ENCODE data around the gene ABLIM1.

Gene ABLIM1

GRCh38 chr10:114665873-114666272 lies 7.8 kb upstream of the ABLIM1 start:
- H3K36me3 ChIP-seq (ENCODE audit: insufficient read depth, low read length) = no peaks in the 10 kb centered on the region
- no peaks in the 10 kb centered on the region for H3K9me3 ChIP-seq (ENCODE audit: control insufficient read depth, insufficient read depth, low read length)
- peaks cover 17% of the 10 kb centered on the region; the same call in 1 of the 2 replicates for H3K4me1 ChIP-seq (ENCODE audit: insufficient read depth, low read length)
- H3K9ac ChIP-seq (ENCODE audit: low read depth, low read length) = no peak overlapping the region

- H3K9ac ChIP-seq (ENCODE audit: low read depth, low read length) = no peak overlapping the region
- no peaks in the 10 kb centered on the region for H3K9me3 ChIP-seq (ENCODE audit: control insufficient read depth, insufficient read depth, low read length)
- H3K36me3 ChIP-seq (ENCODE audit: insufficient read depth, low read length) = no peaks in the 10 kb centered on the region
- peaks cover 17% of the 10 kb centered on the region; the same call in 1 of the 2 replicates for H3K4me1 ChIP-seq (ENCODE audit: insufficient read depth, low read length)
These were observed 7.3 kb upstream of the ABLIM1 start for GRCh38 chr10:114665406-114665805.

GRCh38 chr10:114664127-114664526 lies 6.1 kb upstream of the ABLIM1 start:
- Histone ChIP-seq H3K9ac (ENCODE audit: low read depth, low read length) (no peak overlapping the region), H3K36me3 (ENCODE audit: insufficient read depth, low read length) (no peaks in the 10 kb centered on the region), H3K4me1 (ENCODE audit: insufficient read depth, low read length) (peaks cover 17% of the 10 kb centered on the region; the same call in 1 of the 2 replicates), H3K9me3 (ENCODE audit: control insufficient read depth, insufficient read depth, low read length) (no peaks in the 10 kb centered on the region)

- no peak overlapping the region for H3K9ac ChIP-seq (ENCODE audit: low read depth, low read length)
- H3K36me3 ChIP-seq (ENCODE audit: insufficient read depth, low read length) = no peaks in the 10 kb centered on the region
- H3K4me1 ChIP-seq (ENCODE audit: insufficient read depth, low read length) = peaks cover 17% of the 10 kb centered on the region; the same call in 1 of the 2 replicates
- H3K9me3 ChIP-seq (ENCODE audit: control insufficient read depth, insufficient read depth, low read length) = no peaks in the 10 kb centered on the region
These were observed 5.6 kb upstream of the ABLIM1 start for GRCh38 chr10:114663626-114664025.

- Histone ChIP-seq H3K36me3 (ENCODE audit: insufficient read depth, low read length) (no peaks in the 10 kb centered on the region), H3K9me3 (ENCODE audit: control insufficient read depth, insufficient read depth, low read length) (no peaks in the 10 kb centered on the region), H3K9ac (ENCODE audit: low read depth, low read length) (no peak overlapping the region), H3K4me1 (ENCODE audit: insufficient read depth, low read length) (peaks cover 17% of the 10 kb centered on the region; the same call in 1 of the 2 replicates)
These were observed 4.7 kb upstream of the ABLIM1 start for GRCh38 chr10:114662646-114663217.

GRCh38 chr10:114661212-114661880 lies 3.3 kb upstream of the ABLIM1 start:
- H3K36me3 ChIP-seq (ENCODE audit: insufficient read depth, low read length) = no peaks in the 10 kb centered on the region
- H3K4me1 ChIP-seq (ENCODE audit: insufficient read depth, low read length) = peaks cover 17% of the 10 kb centered on the region; the same call in 1 of the 2 replicates
- no peak overlapping the region for H3K9ac ChIP-seq (ENCODE audit: low read depth, low read length)
- no peaks in the 10 kb centered on the region for H3K9me3 ChIP-seq (ENCODE audit: control insufficient read depth, insufficient read depth, low read length)

- Histone ChIP-seq H3K9me3 (ENCODE audit: control insufficient read depth, insufficient read depth, low read length) (no peaks in the 10 kb centered on the region), H3K36me3 (ENCODE audit: insufficient read depth, low read length) (no peaks in the 10 kb centered on the region), H3K9ac (ENCODE audit: low read depth, low read length) (no peak overlapping the region), H3K4me1 (ENCODE audit: insufficient read depth, low read length) (no peaks in the 10 kb centered on the region; the same call in 1 of the 2 replicates)
These were observed 2.4 kb downstream of the ABLIM1 start for GRCh38 chr10:114655671-114656070.

GRCh38 chr10:114654822-114655575 lies 3.1 kb downstream of the ABLIM1 start:
- Histone ChIP-seq H3K36me3 (ENCODE audit: insufficient read depth, low read length) (no peaks in the 10 kb centered on the region), H3K9me3 (ENCODE audit: control insufficient read depth, insufficient read depth, low read length) (no peaks in the 10 kb centered on the region), H3K9ac (ENCODE audit: low read depth, low read length) (no peak overlapping the region), H3K4me1 (ENCODE audit: insufficient read depth, low read length) (no peaks in the 10 kb centered on the region; the same call in 1 of the 2 replicates)

- H3K9ac ChIP-seq (ENCODE audit: low read depth, low read length) = no peak overlapping the region
- H3K9me3 ChIP-seq (ENCODE audit: control insufficient read depth, insufficient read depth, low read length) = no peaks in the 10 kb centered on the region
- H3K4me1 ChIP-seq (ENCODE audit: insufficient read depth, low read length) = no peaks in the 10 kb centered on the region
- H3K36me3 ChIP-seq (ENCODE audit: insufficient read depth, low read length) = no peaks in the 10 kb centered on the region
These were observed 4.1 kb downstream of the ABLIM1 start for GRCh38 chr10:114653926-114654325.

GRCh38 chr10:114652402-114653368 lies 5.4 kb downstream of the ABLIM1 start:
- Histone ChIP-seq H3K9ac (ENCODE audit: low read depth, low read length) (no peak overlapping the region), H3K4me1 (ENCODE audit: insufficient read depth, low read length) (no peaks in the 10 kb centered on the region), H3K36me3 (ENCODE audit: insufficient read depth, low read length) (no peaks in the 10 kb centered on the region), H3K9me3 (ENCODE audit: control insufficient read depth, insufficient read depth, low read length) (no peaks in the 10 kb centered on the region)

GRCh38 chr10:114650831-114651230 lies 7.2 kb downstream of the ABLIM1 start:
- no peaks in the 10 kb centered on the region for H3K4me1 ChIP-seq (ENCODE audit: insufficient read depth, low read length)
- no peaks in the 10 kb centered on the region for H3K36me3 ChIP-seq (ENCODE audit: insufficient read depth, low read length)
- no peaks in the 10 kb centered on the region for H3K9me3 ChIP-seq (ENCODE audit: control insufficient read depth, insufficient read depth, low read length)
- H3K9ac ChIP-seq (ENCODE audit: low read depth, low read length) = no peak overlapping the region

GRCh38 chr10:114650266-114650665 lies 7.8 kb downstream of the ABLIM1 start:
- Histone ChIP-seq H3K36me3 (ENCODE audit: insufficient read depth, low read length) (no peaks in the 10 kb centered on the region), H3K9ac (ENCODE audit: low read depth, low read length) (no peak overlapping the region), H3K9me3 (ENCODE audit: control insufficient read depth, insufficient read depth, low read length) (no peaks in the 10 kb centered on the region), H3K4me1 (ENCODE audit: insufficient read depth, low read length) (no peaks in the 10 kb centered on the region)

- Histone ChIP-seq H3K9me3 (ENCODE audit: control insufficient read depth, insufficient read depth, low read length) (no peaks in the 10 kb centered on the region), H3K9ac (ENCODE audit: low read depth, low read length) (no peak overlapping the region), H3K36me3 (ENCODE audit: insufficient read depth, low read length) (no peaks in the 10 kb centered on the region), H3K4me1 (ENCODE audit: insufficient read depth, low read length) (no peaks in the 10 kb centered on the region)
These were observed 8.7 kb downstream of the ABLIM1 start for GRCh38 chr10:114649217-114649903.
